PFSK-1 (cell line): ENCODE data around the gene INPP5A.

Experiments
- FOXP2 ChIP-seq: optimal IDR thresholded peaks from 2 replicates; pipeline ENCODE3; 2011; ENCODE audit warnings: borderline replicate concordance, control low read depth, inconsistent platforms; ENCODE audit not compliant: insufficient read depth; ENCODE audit errors: extremely low read length, extremely low read depth
- POLR2AphosphoS5 ChIP-seq: IDR thresholded peaks from 2 replicates; pipeline ENCODE4 v1.6.1; 2012; ENCODE audit warnings: low read depth, mild to moderate bottlenecking, control low read depth, low read length, moderate library complexity
- REST ChIP-seq, 2 experiments: IDR thresholded peaks; 2 replicates each; pipeline versions ENCODE4 v1.6.1 to v1.8.0; 2011 to 2012; ENCODE audit warnings: low read depth in 2 of 2, low read length in 2 of 2, control low read depth in 1 of 2, inconsistent platforms in 1 of 2, mild to moderate bottlenecking in 1 of 2, moderate library complexity in 1 of 2; ENCODE audit not compliant: insufficient read depth in 1 of 2
- SIN3A ChIP-seq: IDR thresholded peaks from 2 replicates; pipeline ENCODE4 v1.6.1; 2012; ENCODE audit warnings: mild to moderate bottlenecking, low read length, moderate library complexity, borderline replicate concordance; ENCODE audit not compliant: insufficient read depth
- TAF1 ChIP-seq: IDR thresholded peaks from 2 replicates; pipeline ENCODE4 v1.6.1; 2012; ENCODE audit warnings: low read length, control low read depth, borderline replicate concordance; ENCODE audit not compliant: insufficient read depth

GRCh38 chr10:132746801-132747625 lies 209.4 kb downstream of the INPP5A start:
- TF ChIP-seq REST (IDR thresholded peaks at IDR 0.05; ENCODE audit: insufficient read depth in 1 of 2, low read depth in 2 of 2, low read length in 2 of 2), result no peak
- no peak for TF ChIP-seq POLR2AphosphoS5
- no peak for TF ChIP-seq FOXP2
- no peak for TF ChIP-seq SIN3A
- no peak for TF ChIP-seq TAF1
